ENCODE measurements around the gene KCNMA1. TPM values are rescaled to one million over a fixed set of nuclear protein-coding genes. Genes with fewer than 3 reads are reported as not detected.
"Not testable (repeated sequence)": the region's sequence is repeated elsewhere in the genome, so short reads cannot be mapped to it uniquely, and the experiment has no call there.

The KCNMA1 gene
- total RNA-seq, 4 donors from 2014 or later = 10.1 to 32.6 (median 20.1) TPM

DNA sequence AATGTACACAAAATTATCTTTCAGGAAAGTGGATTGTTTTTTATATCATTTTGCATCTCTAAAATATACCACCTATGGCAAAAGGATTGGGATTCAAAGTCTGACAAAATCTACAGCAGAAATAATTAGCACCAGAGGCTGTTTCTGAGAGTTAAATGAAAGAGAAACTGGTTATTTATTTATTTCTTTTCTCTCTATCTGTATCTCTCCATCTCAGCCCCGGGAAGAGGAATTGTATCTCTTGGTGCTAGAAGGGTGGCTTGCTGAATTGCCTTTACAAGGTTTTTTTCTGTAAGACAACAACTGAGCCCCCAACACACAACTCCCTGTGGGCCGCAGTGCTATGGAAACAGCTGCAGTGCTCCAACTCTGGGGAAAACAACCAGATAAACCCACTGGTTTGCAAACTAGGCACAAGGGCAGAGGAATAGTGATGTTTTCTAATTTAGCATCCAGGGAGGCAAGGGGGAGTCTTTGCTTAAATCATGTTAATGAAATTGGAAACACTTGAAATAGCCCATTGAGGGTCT, 249.0 kb downstream of the KCNMA1 start:
- TF ChIP-seq, protein P1, sequence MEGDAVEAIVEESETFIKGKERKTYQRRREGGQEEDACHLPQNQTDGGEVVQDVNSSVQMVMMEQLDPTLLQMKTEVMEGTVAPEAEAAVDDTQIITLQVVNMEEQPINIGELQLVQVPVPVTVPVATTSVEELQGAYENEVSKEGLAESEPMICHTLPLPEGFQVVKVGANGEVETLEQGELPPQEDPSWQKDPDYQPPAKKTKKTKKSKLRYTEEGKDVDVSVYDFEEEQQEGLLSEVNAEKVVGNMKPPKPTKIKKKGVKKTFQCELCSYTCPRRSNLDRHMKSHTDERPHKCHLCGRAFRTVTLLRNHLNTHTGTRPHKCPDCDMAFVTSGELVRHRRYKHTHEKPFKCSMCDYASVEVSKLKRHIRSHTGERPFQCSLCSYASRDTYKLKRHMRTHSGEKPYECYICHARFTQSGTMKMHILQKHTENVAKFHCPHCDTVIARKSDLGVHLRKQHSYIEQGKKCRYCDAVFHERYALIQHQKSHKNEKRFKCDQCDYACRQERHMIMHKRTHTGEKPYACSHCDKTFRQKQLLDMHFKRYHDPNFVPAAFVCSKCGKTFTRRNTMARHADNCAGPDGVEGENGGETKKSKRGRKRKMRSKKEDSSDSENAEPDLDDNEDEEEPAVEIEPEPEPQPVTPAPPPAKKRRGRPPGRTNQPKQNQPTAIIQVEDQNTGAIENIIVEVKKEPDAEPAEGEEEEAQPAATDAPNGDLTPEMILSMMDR (IDR thresholded peaks at IDR 0.05) = no peak
- no peak for ATAC-seq (ENCODE audit: low FRiP score)
- DNase-seq (ENCODE audit: low spot score) = no peak

DNA sequence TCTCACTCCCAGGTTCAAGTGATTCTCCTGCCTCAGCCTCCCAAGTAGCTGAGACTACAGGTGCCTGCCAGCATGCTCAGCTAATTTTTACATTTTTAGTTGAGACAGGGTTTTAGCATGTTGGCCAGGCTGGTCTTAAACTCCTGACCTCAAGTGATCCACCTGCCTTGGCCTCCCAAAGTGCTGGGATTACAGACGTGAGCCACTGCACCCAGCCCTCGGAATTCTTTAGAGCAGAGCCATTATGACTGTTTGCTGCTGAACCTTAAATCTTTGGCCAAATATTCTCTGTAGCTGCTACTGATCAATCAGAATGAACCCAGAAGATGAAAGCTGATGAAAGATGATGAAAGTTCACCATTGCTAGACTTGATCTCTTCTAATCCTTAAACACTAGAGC, 249.9 kb downstream of the KCNMA1 start:
- not testable (repeated sequence) for DNase-seq (ENCODE audit: low spot score); ATAC-seq (ENCODE audit: low FRiP score)

DNA sequence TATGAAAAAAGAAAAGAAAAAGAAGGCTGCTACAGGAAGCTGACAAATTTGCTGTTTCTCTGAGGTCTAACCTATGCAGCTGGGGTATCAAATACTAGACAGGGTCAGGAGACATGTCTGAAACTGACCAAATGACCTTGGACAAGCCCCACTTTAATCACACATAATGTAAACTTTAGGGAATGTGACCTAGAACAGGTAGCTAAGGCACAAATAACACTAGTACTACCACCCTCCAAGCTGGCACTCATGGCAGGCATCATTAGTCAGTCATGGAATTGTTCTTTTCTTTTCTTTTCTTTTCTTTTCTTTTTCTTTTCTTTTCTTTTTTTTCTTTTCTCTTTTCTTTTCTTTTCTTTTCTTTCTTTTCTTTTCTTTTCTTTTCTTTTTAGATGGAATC, 250.4 kb downstream of the KCNMA1 start:
- ATAC-seq (ENCODE audit: low FRiP score) (no peak), DNase-seq (ENCODE audit: low spot score) (no peak)
- TF ChIP-seq, protein P1 (IDR thresholded peaks at IDR 0.05) = no peak

DNA sequence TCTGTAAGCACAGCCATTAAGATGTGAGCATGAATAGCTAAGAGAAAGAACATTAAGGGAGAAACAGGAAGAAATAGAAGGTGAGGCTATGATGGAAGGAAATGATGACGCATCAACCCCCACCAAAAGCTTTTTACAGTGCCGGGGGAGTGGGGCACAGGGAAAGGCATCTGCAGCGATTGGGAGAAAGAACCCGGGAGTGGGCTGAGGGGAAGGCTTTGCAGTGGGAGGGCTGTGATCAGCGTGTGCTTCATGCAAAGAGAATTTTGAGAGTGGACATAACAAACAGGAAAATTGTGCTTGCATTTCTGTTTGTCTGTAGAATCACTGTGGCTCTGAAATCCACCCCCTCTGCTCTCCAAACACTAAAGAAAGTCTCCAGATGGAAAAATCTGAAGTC, 250.8 kb downstream of the KCNMA1 start:
- ATAC-seq (ENCODE audit: low FRiP score) = peak; percentile 78
- no peak for DNase-seq (ENCODE audit: low spot score)
- TF ChIP-seq, protein P1 (IDR thresholded peaks at IDR 0.05) = no peak

DNA sequence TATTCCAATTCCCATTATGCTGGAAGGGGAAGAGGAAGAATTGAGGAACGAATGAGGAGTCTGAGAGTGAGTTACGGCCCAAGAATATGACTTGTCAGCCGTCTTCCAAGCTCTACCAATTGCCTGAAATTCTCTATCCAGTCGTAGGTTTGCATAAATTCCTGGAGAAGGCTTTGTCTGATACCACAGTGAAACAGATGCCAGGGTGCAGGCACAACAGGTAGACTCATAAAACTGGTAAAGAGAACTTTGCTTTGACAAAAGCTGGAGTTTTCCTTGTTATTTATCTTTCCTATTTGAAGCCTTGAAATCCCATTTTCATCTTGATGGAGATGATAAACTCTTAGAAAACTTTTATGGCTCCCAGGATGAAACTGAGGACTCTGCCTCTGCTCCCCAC, 251.2 kb downstream of the KCNMA1 start:
- ATAC-seq (ENCODE audit: low FRiP score) (no peak), DNase-seq (ENCODE audit: low spot score) (no peak)
- TF ChIP-seq, protein P1 (IDR thresholded peaks at IDR 0.05) = no peak

DNA sequence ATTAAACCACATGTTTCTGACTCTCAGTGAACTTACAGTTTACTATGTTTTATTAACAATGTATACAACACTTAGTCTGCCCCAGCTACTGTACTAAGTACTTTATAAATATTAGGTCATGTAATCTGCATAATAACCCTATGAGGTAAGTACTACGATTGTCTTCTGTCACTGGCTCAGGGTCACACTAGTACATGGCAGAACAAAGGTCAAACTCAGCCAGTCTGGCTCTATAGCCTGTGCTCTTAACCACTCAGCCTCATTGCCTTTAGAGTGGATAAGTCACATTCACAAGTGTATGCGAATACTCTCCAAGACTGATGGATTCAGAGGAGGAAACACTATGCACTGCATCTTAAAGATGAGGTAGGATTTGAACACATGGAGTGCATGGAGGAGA, 252.3 kb downstream of the KCNMA1 start:
- DNase-seq (ENCODE audit: low spot score) (no peak), ATAC-seq (ENCODE audit: low FRiP score) (no peak)
- TF ChIP-seq, protein P1 (IDR thresholded peaks at IDR 0.05) = no peak

DNA sequence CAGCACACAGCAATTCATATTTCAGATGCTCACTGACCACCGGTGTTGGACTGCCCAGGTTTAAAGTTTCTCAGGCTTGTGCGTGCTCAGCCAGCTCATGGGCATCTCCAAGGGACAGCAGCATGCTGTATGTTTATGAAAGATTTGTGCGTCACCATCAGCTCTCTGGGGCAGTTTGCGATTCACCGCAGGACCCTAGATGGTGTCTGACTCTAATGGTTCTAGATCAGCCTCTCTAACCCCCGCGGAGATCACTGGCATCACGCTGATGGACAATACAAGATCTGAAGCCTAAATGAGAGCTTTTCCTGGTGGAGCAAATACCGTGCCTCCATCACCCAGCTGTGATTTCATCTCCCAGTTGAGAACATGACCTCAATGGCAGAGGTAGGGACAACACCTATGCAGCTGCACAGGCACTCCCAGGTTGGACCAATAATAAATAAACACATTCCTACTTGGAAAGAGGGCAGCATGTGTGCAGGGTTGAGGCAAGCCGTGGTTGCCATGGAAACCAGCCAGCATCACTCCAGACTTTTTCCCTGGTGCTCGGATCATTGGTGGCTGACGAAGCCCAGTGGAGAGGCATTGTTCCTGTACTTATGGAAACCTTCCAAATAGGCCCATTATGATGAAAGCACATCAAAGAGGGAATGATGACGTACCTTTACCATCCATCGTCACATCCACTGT, 253.6 kb downstream of the KCNMA1 start:
- TF ChIP-seq, protein P1 (IDR thresholded peaks at IDR 0.05) = no peak
- no peak for ATAC-seq (ENCODE audit: low FRiP score)

More for the DNA sequence above, 253.6 kb downstream of the KCNMA1 start:
- DNase-seq (ENCODE audit: low spot score) = no peak
